ENCODE results near the gene RAB3A. TPM values are rescaled to one million over a fixed set of nuclear protein-coding genes. Genes with fewer than 3 reads are reported as not detected.
A peak's percentile ranks its signal among the peaks of the same experiment; 100 is the strongest.

The RAB3A gene
- total and polyA plus RNA-seq, 9 of the 15 experiments (the other 6 are each of a cell fraction or from before 2014, with no cell fraction given), result 0.17 to 5.1 (median 0.90) TPM; not detected in 1

DNA sequence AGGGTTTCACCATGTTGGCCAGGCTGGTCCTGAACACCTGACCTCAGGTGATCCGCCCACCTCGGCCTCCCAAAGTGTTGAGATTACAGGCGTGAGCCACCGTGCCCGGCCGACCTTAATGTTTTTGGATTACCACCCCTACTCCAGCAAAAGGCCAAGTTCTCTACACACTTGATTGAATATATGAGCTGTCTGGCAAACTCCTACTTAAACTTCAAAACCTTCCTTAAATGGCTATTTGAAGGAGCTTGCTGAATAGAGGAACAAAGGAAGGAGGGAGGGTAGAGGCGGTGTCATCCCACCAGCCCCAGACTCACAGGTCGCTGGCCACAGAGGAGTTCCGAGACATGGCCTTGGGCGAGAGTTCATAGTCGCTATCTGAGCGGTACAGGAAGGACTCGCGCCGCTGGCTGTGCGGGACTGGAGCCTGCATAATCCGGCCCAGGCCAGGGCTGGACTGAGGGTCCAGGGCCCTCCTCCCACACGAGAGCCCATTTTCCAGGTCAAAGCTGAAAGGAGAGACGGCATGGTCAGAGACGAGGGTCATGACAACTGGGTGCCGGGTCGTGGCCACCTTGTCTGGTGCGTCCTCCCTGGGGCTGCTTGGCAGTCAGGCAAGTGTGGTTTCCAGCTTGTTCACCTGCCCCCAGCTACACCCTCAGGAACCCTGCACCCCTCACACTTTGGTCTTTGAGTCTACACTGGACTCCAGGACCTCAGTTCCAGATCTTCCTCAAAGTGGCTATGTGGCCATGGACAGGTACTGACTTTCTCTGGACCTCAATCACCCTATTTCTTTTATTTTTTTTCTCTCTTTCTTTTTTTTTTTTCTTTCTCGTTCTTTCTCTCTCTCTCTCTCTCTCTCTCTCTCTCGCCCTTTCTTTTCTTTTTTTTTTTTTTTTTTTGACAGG lies 18.2 kb upstream of the RAB3A start (continued):
- TF ChIP-seq IFI16 (CRISPR knock-in tag; IDR thresholded peaks at IDR 0.05) (no peak), CBFB (CRISPR knock-in tag; IDR thresholded peaks at IDR 0.05) (no peak), SNRNP70 (optimal IDR thresholded peaks at IDR 0.05; ENCODE audit: low read depth, low read length) (no peak), GABPB1 (CRISPR knock-in tag; IDR thresholded peaks at IDR 0.05) (0 out of 2 replicates have a peak, but pooled peaks have one; percentile 24), TGIF2 (CRISPR knock-in tag; IDR thresholded peaks at IDR 0.05) (no peak), FOSL1 (tag; conservative IDR thresholded peaks at IDR 0.05) (no peak), CBX3 (IDR thresholded peaks at IDR 0.05; ENCODE audit: borderline replicate concordance in 1 of 2, low read length in 2 of 2) (0 out of 3 replicates have a peak, but pooled peaks of 1 of the 2 experiments have one; percentile 56), E2F8 (IDR thresholded peaks at IDR 0.05; ENCODE audit: low read depth, partially characterized antibody) (no peak), ZNF134 (CRISPR knock-in tag; conservative IDR thresholded peaks at IDR 0.05) (no peak), ZNF23 (CRISPR knock-in tag; IDR thresholded peaks at IDR 0.05) (no peak), ZNF133 (CRISPR knock-in tag; IDR thresholded peaks at IDR 0.05) (no peak), CSDE1 (IDR thresholded peaks at IDR 0.05) (no peak), CHD2 (IDR thresholded peaks at IDR 0.05; ENCODE audit: low read depth, low read length) (no peak), HDAC6 (IDR thresholded peaks at IDR 0.05; ENCODE audit: low read depth, low read length) (no peak), KDM5B (IDR thresholded peaks at IDR 0.05; ENCODE audit: insufficient replicate concordance, low read depth, low read length) (no peak), ERF (CRISPR knock-in tag; IDR thresholded peaks at IDR 0.05) (no peak), SIX5 (IDR thresholded peaks at IDR 0.05; ENCODE audit: borderline replicate concordance in 1 of 2, insufficient read depth in 1 of 2, low read depth in 1 of 2, low read length in 2 of 2) (no peak), ZNF780A (CRISPR knock-in tag; IDR thresholded peaks at IDR 0.05) (no peak), E2F1 (CRISPR knock-in tag; IDR thresholded peaks at IDR 0.05) (no peak), NR3C1 (CRISPR knock-in tag; IDR thresholded peaks at IDR 0.05) (no peak), PHF8 (IDR thresholded peaks at IDR 0.05; ENCODE audit: borderline replicate concordance, low read length) (peak; percentile 37; the same call in 1 of the 2 replicates), SMARCA5 (IDR thresholded peaks at IDR 0.05) (0 out of 2 replicates have a peak, but pooled peaks have one; percentile 14), KLF6 (CRISPR knock-in tag; IDR thresholded peaks at IDR 0.05; ENCODE audit: borderline replicate concordance) (no peak)
- TF ChIP-seq, protein P1, sequence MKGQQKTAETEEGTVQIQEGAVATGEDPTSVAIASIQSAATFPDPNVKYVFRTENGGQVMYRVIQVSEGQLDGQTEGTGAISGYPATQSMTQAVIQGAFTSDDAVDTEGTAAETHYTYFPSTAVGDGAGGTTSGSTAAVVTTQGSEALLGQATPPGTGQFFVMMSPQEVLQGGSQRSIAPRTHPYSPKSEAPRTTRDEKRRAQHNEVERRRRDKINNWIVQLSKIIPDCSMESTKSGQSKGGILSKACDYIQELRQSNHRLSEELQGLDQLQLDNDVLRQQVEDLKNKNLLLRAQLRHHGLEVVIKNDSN (CRISPR knock-in tag; IDR thresholded peaks at IDR 0.05), result no peak
